Measurements from ENCODE around the gene STK16.
A peak's percentile ranks its signal among the peaks of the same experiment; 100 is the strongest.

STK16 gene

GRCh38 chr2:219261024-219261855, 16.0 kb downstream of the STK16 start:
- H3K4me3 ChIP-seq (ENCODE audit: low read depth in 1 of 2, low read length in 2 of 2), result no peak overlapping the region
- no peaks in the 10 kb centered on the region for H3K9me3 ChIP-seq (ENCODE audit: control insufficient read depth in 1 of 2, low read length in 2 of 2)
- H3K27me3 ChIP-seq (ENCODE audit: low read depth, low read length), result peaks cover 5% of the 10 kb centered on the region
- H3K27ac ChIP-seq (ENCODE audit: low read length), result no peak overlapping the region
- no peaks in the 10 kb centered on the region for H3K4me1 ChIP-seq (ENCODE audit: control insufficient read depth in 1 of 2, insufficient read depth in 2 of 2, low read length in 2 of 2)
- no peaks in the 10 kb centered on the region for H3K36me3 ChIP-seq (ENCODE audit: control insufficient read depth in 1 of 2, insufficient read depth in 2 of 2, low read length in 2 of 2)

DNA sequence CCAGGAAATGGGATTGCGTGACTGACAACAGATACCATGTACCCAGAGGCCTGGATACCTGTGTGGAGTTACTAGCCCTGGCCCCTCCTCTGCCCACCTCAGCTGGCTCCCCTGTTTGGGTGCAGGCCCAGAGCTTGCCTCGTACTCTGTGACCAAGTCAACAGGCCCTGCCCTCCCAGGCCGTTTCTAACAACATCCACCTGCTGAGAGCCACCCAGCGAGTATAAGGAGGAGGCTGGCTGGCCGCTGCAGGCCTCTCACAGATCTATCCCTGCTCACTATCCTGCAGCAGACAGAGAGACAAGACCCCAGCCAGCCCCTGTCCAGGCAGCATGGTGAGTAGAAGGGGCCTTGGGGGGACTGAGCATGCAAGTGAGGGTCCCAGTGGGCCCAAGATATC, 21.0 kb downstream of the STK16 start:
- H3K36me3 ChIP-seq (ENCODE audit: control insufficient read depth in 1 of 2, insufficient read depth in 2 of 2, low read length in 2 of 2), result no peaks in the 10 kb centered on the region
- peaks cover 5% of the 10 kb centered on the region for H3K27me3 ChIP-seq (ENCODE audit: low read depth, low read length)
- no peaks in the 10 kb centered on the region for H3K9me3 ChIP-seq (ENCODE audit: control insufficient read depth in 1 of 2, low read length in 2 of 2)
- H3K27ac ChIP-seq (ENCODE audit: low read length), result no peak overlapping the region
- H3K4me1 ChIP-seq (ENCODE audit: control insufficient read depth in 1 of 2, insufficient read depth in 2 of 2, low read length in 2 of 2), result no peaks in the 10 kb centered on the region
- H3K4me3 ChIP-seq (ENCODE audit: low read depth in 1 of 2, low read length in 2 of 2), result no peak overlapping the region

DNA sequence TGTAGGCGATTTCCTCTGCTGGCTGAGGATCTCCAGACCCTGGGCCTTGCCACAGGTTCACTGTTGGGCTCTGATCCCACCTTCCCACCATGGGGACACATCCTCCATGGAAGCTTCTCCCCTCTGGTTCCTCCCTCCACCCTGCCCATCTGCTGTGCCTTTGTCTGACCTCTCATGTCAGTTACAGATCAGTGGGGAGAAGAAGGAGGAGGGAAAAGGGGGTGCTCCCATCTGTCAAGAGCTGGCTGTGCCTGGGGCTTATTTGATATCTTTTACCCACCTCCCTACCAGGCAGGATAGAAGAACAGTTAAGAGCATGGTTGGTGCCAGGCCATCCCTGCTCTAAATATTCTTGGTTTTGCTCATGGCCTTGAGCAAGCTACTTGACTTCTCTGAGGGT, 21.6 kb downstream of the STK16 start:
- H3K4me3 ChIP-seq (ENCODE audit: low read depth in 1 of 2, low read length in 2 of 2), result no peak overlapping the region
- no peaks in the 10 kb centered on the region for H3K9me3 ChIP-seq (ENCODE audit: control insufficient read depth in 1 of 2, low read length in 2 of 2)
- no peaks in the 10 kb centered on the region for H3K36me3 ChIP-seq (ENCODE audit: control insufficient read depth in 1 of 2, insufficient read depth in 2 of 2, low read length in 2 of 2)
- peaks cover 5% of the 10 kb centered on the region for H3K27me3 ChIP-seq (ENCODE audit: low read depth, low read length)
- no peaks in the 10 kb centered on the region for H3K4me1 ChIP-seq (ENCODE audit: control insufficient read depth in 1 of 2, insufficient read depth in 2 of 2, low read length in 2 of 2)
- H3K27ac ChIP-seq (ENCODE audit: low read length), result no peak overlapping the region

DNA sequence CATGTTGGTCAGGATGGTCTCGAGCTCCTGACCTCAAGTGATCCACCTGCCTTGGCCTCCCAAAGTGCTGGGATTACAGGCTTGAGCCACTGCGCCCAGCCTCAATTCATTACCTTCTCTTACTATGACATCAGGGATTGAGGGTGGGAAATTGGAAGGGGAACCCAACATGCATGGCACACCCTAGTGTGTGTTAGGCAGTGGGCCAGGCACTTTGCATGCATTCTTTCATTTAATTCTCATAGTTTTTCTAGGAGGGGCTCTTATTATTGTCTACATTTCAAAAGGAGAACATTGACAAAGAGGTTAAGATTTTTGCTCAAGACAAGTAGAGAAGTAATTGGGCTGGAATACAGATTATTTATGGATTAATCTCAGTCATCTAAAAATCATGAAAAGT, 23.0 kb downstream of the STK16 start:
- Histone ChIP-seq H3K4me3 (ENCODE audit: low read depth in 1 of 2, low read length in 2 of 2) (no peak overlapping the region), H3K27ac (ENCODE audit: low read length) (no peak overlapping the region), H3K9me3 (ENCODE audit: control insufficient read depth in 1 of 2, low read length in 2 of 2) (no peaks in the 10 kb centered on the region), H3K27me3 (ENCODE audit: low read depth, low read length) (no peaks in the 10 kb centered on the region), H3K4me1 (ENCODE audit: control insufficient read depth in 1 of 2, insufficient read depth in 2 of 2, low read length in 2 of 2) (no peaks in the 10 kb centered on the region), H3K36me3 (ENCODE audit: control insufficient read depth in 1 of 2, insufficient read depth in 2 of 2, low read length in 2 of 2) (no peaks in the 10 kb centered on the region)

DNA sequence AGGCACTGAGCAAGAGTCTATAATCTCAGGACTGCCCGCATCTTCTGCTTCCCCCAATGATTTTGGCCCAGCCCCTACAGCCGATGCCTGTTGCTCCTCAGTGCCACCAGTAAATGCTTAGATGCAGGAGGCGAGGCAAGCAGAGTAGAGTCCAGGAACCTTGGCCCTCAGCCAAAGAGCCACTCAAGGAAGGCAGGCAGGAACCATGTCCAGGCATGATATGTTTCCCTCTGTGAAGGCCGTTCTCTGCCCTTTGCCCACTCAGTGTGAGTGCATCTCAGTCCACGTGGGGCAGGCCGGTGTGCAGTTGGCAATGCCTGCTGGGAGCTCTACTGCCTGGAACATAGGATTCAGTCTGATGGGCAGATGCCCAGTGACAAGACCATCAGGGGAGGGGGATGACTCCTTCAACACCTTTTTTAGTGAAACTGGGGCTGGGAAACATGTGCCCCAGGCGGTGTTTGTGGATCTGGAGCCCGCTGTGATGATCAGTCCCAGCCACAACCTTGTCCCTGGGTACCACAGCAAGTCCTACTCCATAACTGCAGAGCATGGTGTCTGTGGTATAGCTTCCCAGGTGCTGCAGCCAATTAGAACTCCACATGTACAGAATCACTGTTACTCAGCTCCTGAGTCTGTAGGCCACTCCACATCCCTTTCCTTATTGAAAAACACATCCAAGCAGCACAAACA, 24.2 kb downstream of the STK16 start:
- Histone ChIP-seq H3K4me3 (ENCODE audit: low read depth in 1 of 2, low read length in 2 of 2) (no peak overlapping the region), H3K4me1 (ENCODE audit: control insufficient read depth in 1 of 2, insufficient read depth in 2 of 2, low read length in 2 of 2) (peaks cover 0 to 5% of the 10 kb centered on the region in 2 donors), H3K27me3 (ENCODE audit: low read depth, low read length) (no peaks in the 10 kb centered on the region), H3K27ac (ENCODE audit: low read length) (no peak overlapping the region), H3K9me3 (ENCODE audit: control insufficient read depth in 1 of 2, low read length in 2 of 2) (no peaks in the 10 kb centered on the region), H3K36me3 (ENCODE audit: control insufficient read depth in 1 of 2, insufficient read depth in 2 of 2, low read length in 2 of 2) (peaks cover 0 to 4% of the 10 kb centered on the region in 2 donors)

DNA sequence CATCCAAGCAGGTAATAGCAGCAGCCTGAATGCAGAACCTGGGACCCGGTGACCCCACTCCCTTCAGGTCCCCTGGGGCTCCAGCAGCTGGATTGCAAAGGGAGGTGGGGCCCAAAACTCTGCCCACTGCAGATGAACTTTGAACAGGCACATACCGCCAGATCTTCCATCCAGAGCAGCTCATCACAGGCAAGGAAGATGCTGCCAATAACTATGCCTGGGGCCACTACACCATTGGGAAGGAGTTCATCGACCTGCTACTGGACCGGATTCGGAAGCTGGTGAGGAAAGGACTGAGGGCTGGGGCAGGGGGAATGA, 24.7 kb downstream of the STK16 start:
- Histone ChIP-seq H3K36me3 (ENCODE audit: control insufficient read depth in 1 of 2, insufficient read depth in 2 of 2, low read length in 2 of 2) (peaks cover 0 to 4% of the 10 kb centered on the region in 2 donors), H3K27me3 (ENCODE audit: low read depth, low read length) (no peaks in the 10 kb centered on the region), H3K9me3 (ENCODE audit: control insufficient read depth in 1 of 2, low read length in 2 of 2) (no peaks in the 10 kb centered on the region), H3K4me3 (ENCODE audit: low read depth in 1 of 2, low read length in 2 of 2) (no peak overlapping the region), H3K4me1 (ENCODE audit: control insufficient read depth in 1 of 2, insufficient read depth in 2 of 2, low read length in 2 of 2) (peaks cover 0 to 5% of the 10 kb centered on the region in 2 donors), H3K27ac (ENCODE audit: low read length) (no peak overlapping the region)

DNA sequence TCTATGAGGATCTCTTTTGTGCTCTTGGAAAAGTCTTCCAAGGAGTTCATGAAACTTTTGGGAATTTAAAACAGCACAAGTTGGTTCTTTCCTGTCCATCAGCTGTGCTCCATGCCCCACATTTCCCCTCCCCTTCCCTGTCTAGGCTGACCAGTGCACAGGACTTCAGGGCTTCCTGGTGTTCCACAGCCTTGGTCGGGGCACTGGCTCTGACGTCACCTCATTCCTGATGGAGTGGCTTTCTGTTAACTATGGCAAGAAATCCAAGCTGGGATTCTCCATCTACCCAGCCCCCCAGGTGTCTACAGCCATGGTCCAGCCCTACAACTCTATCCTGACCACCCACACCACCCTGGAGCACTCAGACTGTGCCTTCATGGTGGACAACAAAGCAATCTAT, 25.7 kb downstream of the STK16 start:
- no peak overlapping the region for H3K27ac ChIP-seq (ENCODE audit: low read length)
- no peak overlapping the region for H3K4me3 ChIP-seq (ENCODE audit: low read depth in 1 of 2, low read length in 2 of 2)
- H3K9me3 ChIP-seq (ENCODE audit: control insufficient read depth in 1 of 2, low read length in 2 of 2), result no peaks in the 10 kb centered on the region
- no peaks in the 10 kb centered on the region for H3K27me3 ChIP-seq (ENCODE audit: low read depth, low read length)
- peaks cover 0 to 4% of the 10 kb centered on the region in 2 donors for H3K36me3 ChIP-seq (ENCODE audit: control insufficient read depth in 1 of 2, insufficient read depth in 2 of 2, low read length in 2 of 2)
- H3K4me1 ChIP-seq (ENCODE audit: control insufficient read depth in 1 of 2, insufficient read depth in 2 of 2, low read length in 2 of 2), result peaks cover 0 to 5% of the 10 kb centered on the region in 2 donors

- no peak overlapping the region for H3K27ac ChIP-seq (ENCODE audit: low read length)
- no peaks in the 10 kb centered on the region for H3K27me3 ChIP-seq (ENCODE audit: low read depth, low read length)
- H3K4me1 ChIP-seq (ENCODE audit: control insufficient read depth in 1 of 2, insufficient read depth in 2 of 2, low read length in 2 of 2), result peaks cover 0 to 5% of the 10 kb centered on the region in 2 donors
- peaks cover 0 to 4% of the 10 kb centered on the region in 2 donors for H3K36me3 ChIP-seq (ENCODE audit: control insufficient read depth in 1 of 2, insufficient read depth in 2 of 2, low read length in 2 of 2)
- no peaks in the 10 kb centered on the region for H3K9me3 ChIP-seq (ENCODE audit: control insufficient read depth in 1 of 2, low read length in 2 of 2)
- H3K4me3 ChIP-seq (ENCODE audit: low read depth in 1 of 2, low read length in 2 of 2), result no peak overlapping the region
Observed at GRCh38 chr2:219272356-219272755, 27.1 kb downstream of the STK16 start.

DNA sequence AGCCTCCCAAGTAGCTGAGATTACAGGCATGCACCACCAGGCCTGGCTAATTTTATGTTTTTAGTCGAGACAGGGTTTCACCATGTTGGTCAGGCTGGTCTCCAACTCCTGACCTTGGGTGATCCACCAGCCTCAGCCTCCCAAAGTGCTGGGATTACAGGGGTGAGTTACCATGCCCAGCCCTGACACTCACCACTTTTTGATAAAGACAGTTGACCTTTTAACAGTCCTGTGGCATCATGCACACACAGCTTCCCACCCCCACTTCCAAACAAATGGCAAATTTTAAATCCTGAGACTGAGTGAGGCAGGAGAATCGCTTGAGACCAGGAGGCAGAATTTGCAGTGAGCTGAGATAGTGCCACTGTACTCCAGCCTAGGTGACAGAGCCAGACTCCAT, 27.7 kb downstream of the STK16 start:
- Histone ChIP-seq H3K27ac (ENCODE audit: low read length) (no peak overlapping the region), H3K4me1 (ENCODE audit: control insufficient read depth in 1 of 2, insufficient read depth in 2 of 2, low read length in 2 of 2) (peaks cover 3 to 12% of the 10 kb centered on the region in 2 donors), H3K4me3 (ENCODE audit: low read depth in 1 of 2, low read length in 2 of 2) (no peak overlapping the region), H3K27me3 (ENCODE audit: low read depth, low read length) (no peaks in the 10 kb centered on the region), H3K9me3 (ENCODE audit: control insufficient read depth in 1 of 2, low read length in 2 of 2) (no peaks in the 10 kb centered on the region), H3K36me3 (ENCODE audit: control insufficient read depth in 1 of 2, insufficient read depth in 2 of 2, low read length in 2 of 2) (peaks cover 0 to 4% of the 10 kb centered on the region in 2 donors)

DNA sequence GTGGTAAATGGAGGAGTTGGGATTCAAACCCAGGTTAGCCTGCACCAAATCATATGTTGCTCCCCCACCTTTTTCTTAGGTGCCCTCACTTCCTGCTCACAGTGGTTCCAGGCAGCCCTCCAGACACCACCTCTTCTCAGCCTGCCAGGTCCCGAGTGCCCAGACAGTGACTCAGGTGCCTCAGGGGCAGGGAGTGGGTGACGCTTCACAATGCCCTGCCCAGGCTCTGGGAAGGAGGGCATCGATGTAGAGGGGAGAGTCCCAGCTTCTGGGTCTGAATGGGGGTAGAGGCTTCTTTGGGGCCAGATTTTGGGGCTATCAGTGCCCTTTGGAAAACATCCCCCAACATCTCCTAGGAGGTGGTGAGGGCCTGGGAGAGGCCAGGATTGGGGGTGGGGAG, 28.7 kb downstream of the STK16 start:
- no peaks in the 10 kb centered on the region for H3K27me3 ChIP-seq (ENCODE audit: low read depth, low read length)
- H3K36me3 ChIP-seq (ENCODE audit: control insufficient read depth in 1 of 2, insufficient read depth in 2 of 2, low read length in 2 of 2), result peaks cover 0 to 4% of the 10 kb centered on the region in 2 donors
- no peaks in the 10 kb centered on the region for H3K9me3 ChIP-seq (ENCODE audit: control insufficient read depth in 1 of 2, low read length in 2 of 2)
- H3K4me3 ChIP-seq (ENCODE audit: low read depth in 1 of 2, low read length in 2 of 2), result no peak overlapping the region
- peaks cover 11 to 21% of the 10 kb centered on the region in 2 donors for H3K4me1 ChIP-seq (ENCODE audit: control insufficient read depth in 1 of 2, insufficient read depth in 2 of 2, low read length in 2 of 2)
- peak overlapping the region; percentile 29 for H3K27ac ChIP-seq (ENCODE audit: low read length)

GRCh38 chr2:219274361-219274921, 29.2 kb downstream of the STK16 start:
- Histone ChIP-seq H3K4me1 (ENCODE audit: control insufficient read depth in 1 of 2, insufficient read depth in 2 of 2, low read length in 2 of 2) (peaks cover 11 to 22% of the 10 kb centered on the region in 2 donors), H3K9me3 (ENCODE audit: control insufficient read depth in 1 of 2, low read length in 2 of 2) (no peaks in the 10 kb centered on the region), H3K4me3 (ENCODE audit: low read depth in 1 of 2, low read length in 2 of 2) (no peak overlapping the region), H3K27ac (ENCODE audit: low read length) (peak overlapping the region; percentile 29), H3K36me3 (ENCODE audit: control insufficient read depth in 1 of 2, insufficient read depth in 2 of 2, low read length in 2 of 2) (peaks cover 0 to 4% of the 10 kb centered on the region in 2 donors), H3K27me3 (ENCODE audit: low read depth, low read length) (no peaks in the 10 kb centered on the region)
